A549 treated with RU486 at 1 μM for 4 hours (cell line): ENCODE data around the gene SNX7. TPM values are rescaled to one million over a fixed set of nuclear protein-coding genes. Genes with fewer than 3 reads are reported as not detected.

Experiments used
- total RNA-seq: library from RNA; stranded (reverse); fragments of 200-300 nt; extraction: Qiagen RNA extraction; gene quantifications from 5 replicates; pipeline ENCODE4 v1.2.3, GENCODE V29; 2022; ENCODE audit warnings: low read depth

Gene SNX7, protein sequence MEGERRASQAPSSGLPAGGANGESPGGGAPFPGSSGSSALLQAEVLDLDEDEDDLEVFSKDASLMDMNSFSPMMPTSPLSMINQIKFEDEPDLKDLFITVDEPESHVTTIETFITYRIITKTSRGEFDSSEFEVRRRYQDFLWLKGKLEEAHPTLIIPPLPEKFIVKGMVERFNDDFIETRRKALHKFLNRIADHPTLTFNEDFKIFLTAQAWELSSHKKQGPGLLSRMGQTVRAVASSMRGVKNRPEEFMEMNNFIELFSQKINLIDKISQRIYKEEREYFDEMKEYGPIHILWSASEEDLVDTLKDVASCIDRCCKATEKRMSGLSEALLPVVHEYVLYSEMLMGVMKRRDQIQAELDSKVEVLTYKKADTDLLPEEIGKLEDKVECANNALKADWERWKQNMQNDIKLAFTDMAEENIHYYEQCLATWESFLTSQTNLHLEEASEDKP
- total RNA-seq = 22.0 to 41.6 TPM (median 23.5 TPM) in 5 replicates

GRCh38 chr1:98661544-98662355, at the start of gene SNX7:
SNX7 (plus strand) TSS chr1:98661721; CDS start chr1:98661732, 11 bp downstream.

